Ovary (tissue), 9 donors: ENCODE results near the gene AGXT. TPM values are rescaled to one million over a fixed set of nuclear protein-coding genes. Genes with fewer than 3 reads are reported as not detected.

Experiments
- DNase-seq, 5 donors: peaks; one replicate each; pipeline ENCODE4 v3.0.0-alpha.2; 2019 to 2020
- H3K27ac ChIP-seq, 2 donors: fragments of 200-600 bp; one replicate each; pipeline versions ENCODE4 v1.5.1 to v1.8.0; 2019 to 2022
- H3K27me3 ChIP-seq: fragments of 200-600 bp; one replicate; pipeline ENCODE4 v1.8.0; 2022
- H3K36me3 ChIP-seq: fragments of 200-600 bp; sonication (generic); one replicate; pipeline ENCODE4 v1.5.1; 2019
- H3K4me1 ChIP-seq: one replicate; pipeline ENCODE4 v1.8.1; 2013; ENCODE audit warnings: mild to moderate bottlenecking, moderate library complexity; ENCODE audit not compliant: insufficient read depth
- H3K4me3 ChIP-seq: fragments of 200-600 bp; sonication (generic); one replicate; pipeline ENCODE4 v1.5.1; 2017
- H3K9me3 ChIP-seq, 2 donors: fragments of 200-600 bp in 1 of 2; sonication (generic) in 1 of 2; one replicate each; pipeline versions ENCODE4 v1.5.1 to v1.8.1; 2013 to 2019; ENCODE audit warnings: mild to moderate bottlenecking in 1 of 2, moderate library complexity in 1 of 2
- CTCF ChIP-seq, 3 donors: fragments of 450-650 bp in 2 of 3; fragments of 200-600 bp in 1 of 3; IDR thresholded peaks; one replicate each; pipeline versions ENCODE4 v1.5.1 to v1.8.0; 2016 to 2022; ENCODE audit warnings: antibody characterized with exemption in 3 of 3, mild to moderate bottlenecking in 1 of 3
- EP300 ChIP-seq: sonication (generic); formaldehyde crosslinking; IDR thresholded peaks from one replicate; pipeline ENCODE4 v1.6.1; 2017; ENCODE audit warnings: antibody characterized with exemption
- POLR2A ChIP-seq: fragments of 450-650 bp; IDR thresholded peaks from one replicate; pipeline ENCODE4 v1.6.1; 2017; ENCODE audit warnings: antibody characterized with exemption, mild to moderate bottlenecking, moderate library complexity
- WGBS, 3 donors: extraction: QIAGEN DNeasy Blood & Tissue Kit in 1 of 3; methylation state at CpG; one replicate each; pipeline versions ENCODE4 v1.1.5 to v1.1.7; 2013 to 2017; 5-methylcytosine and 5-hydroxymethylcytosine counted together
- intact Hi-C, 4 donors: fragments of 100-400 bp; cut with DNase I; formaldehyde crosslinking; loops; one replicate each; pipeline versions ENCODE4 v1.11.0 to v1.15.1; 2022 to 2023
- polyA plus RNA-seq, 2 donors: library from polyadenylated mRNA; stranded (reverse); fragments of 200-250 nt in 1 of 2; fragments of 350-450 nt in 1 of 2; fragmentation: Illumina TruSeq in 1 of 2; extraction: RNeasy Lipid Tissue Mini Kit (QIAGEN cat#74804) in 1 of 2; gene quantifications; one replicate each; pipeline ENCODE4 v1.2.3, GENCODE V29; 2013 to 2014
- total RNA-seq, 7 donors: library from RNA; depleted of rRNA in 2 of 7; stranded (reverse); fragments of >200 nt in 2 of 7; fragmentation: NEBNext Ultra II Directional in 3 of 7; extraction: Animal tissue kit (Norgen Biotek cat#: 25700) in 3 of 7; gene quantifications; one replicate each; pipeline versions ENCODE4 v1.1.0 to v1.2.4, GENCODE V29; 2016 to 2023
- donor health status: DM: no; HTN: no; CAD: no; lungs with moderate emphysema.
- donor health status: DM: no; HTN: no; CAD: no.
- donor health status: Bipolar disorder and iron deficiency.
- donor health status: DM: yes; HTN: yes; CAD: no.
- donor health status: DM: no; HTN: no; CAD: no.
- donor health status: DM: yes; HTN: yes; CAD: no.

The AGXT gene
- total and polyA plus RNA-seq, 9 donors = 0.04 to 0.79 (median 0.25) TPM; not detected in 6

- H3K4me1 ChIP-seq = peaks cover 1% of the 10 kb centered on the region
- DNase-seq = no peak
- H3K4me3 ChIP-seq = no peak overlapping the region
- no peak overlapping the region for H3K27ac ChIP-seq
- peaks cover 0 to 4% of the 10 kb centered on the region in 2 donors for H3K9me3 ChIP-seq
- H3K27me3 ChIP-seq = no peaks in the 10 kb centered on the region
- WGBS, 3 donors = 1 to 3% (median 1%) methylated on average over 50 to 64 of the region's 64 CpGs
- TF ChIP-seq CTCF (IDR thresholded peaks at IDR 0.05) = no peak
- no peak for TF ChIP-seq EP300
- no peak for TF ChIP-seq POLR2A
- intact Hi-C loops = no loop called here
- no peaks in the 10 kb centered on the region for H3K36me3 ChIP-seq
Observed at GRCh38 chr2:240820607-240821428, 47.8 kb upstream of the AGXT start.

GRCh38 chr2:240821429-240821778 is 47.2 kb upstream of the AGXT start:
- no peak for DNase-seq
- Histone ChIP-seq H3K4me1 (peaks cover 1% of the 10 kb centered on the region), H3K4me3 (no peak overlapping the region), H3K9me3 (peaks cover 0 to 4% of the 10 kb centered on the region in 2 donors), H3K27ac (no peak overlapping the region), H3K36me3 (no peaks in the 10 kb centered on the region), H3K27me3 (no peaks in the 10 kb centered on the region)
- TF ChIP-seq POLR2A = no peak
- TF ChIP-seq EP300 = no peak
- no peak for TF ChIP-seq CTCF (IDR thresholded peaks at IDR 0.05)
- 18 to 24% (median 23%) methylated on average over 7 of the region's 7 CpGs for WGBS, 3 donors
- intact Hi-C loops = no loop called here

- Histone ChIP-seq H3K9me3 (peaks cover 0 to 4% of the 10 kb centered on the region in 2 donors), H3K4me3 (no peak overlapping the region), H3K36me3 (no peaks in the 10 kb centered on the region), H3K4me1 (peaks cover 1% of the 10 kb centered on the region), H3K27ac (no peak overlapping the region), H3K27me3 (no peaks in the 10 kb centered on the region)
- intact Hi-C loops = no loop called here
- no peak for TF ChIP-seq CTCF (IDR thresholded peaks at IDR 0.05)
- TF ChIP-seq EP300 = no peak
- TF ChIP-seq POLR2A = no peak
- no peak for DNase-seq
- WGBS, 3 donors = 84 to 91% (median 89%) methylated on average over 4 of the region's 4 CpGs
Observed at GRCh38 chr2:240822280-240822847, 46.3 kb upstream of the AGXT start.

- Histone ChIP-seq H3K27ac (no peak overlapping the region), H3K27me3 (no peaks in the 10 kb centered on the region), H3K4me3 (no peak overlapping the region), H3K9me3 (peaks cover 0 to 4% of the 10 kb centered on the region in 2 donors), H3K36me3 (no peaks in the 10 kb centered on the region), H3K4me1 (peaks cover 1% of the 10 kb centered on the region)
- intact Hi-C loops = no loop called here
- TF ChIP-seq EP300 = no peak
- no peak for TF ChIP-seq POLR2A
- TF ChIP-seq CTCF (IDR thresholded peaks at IDR 0.05) = no peak
- no peak for DNase-seq
- 84 to 90% (median 87%) methylated on average over 15 of the region's 15 CpGs for WGBS, 3 donors
Observed at GRCh38 chr2:240823449-240824336, 44.9 kb upstream of the AGXT start.
